ENCODE data around the gene CADM4. TPM values are rescaled to one million over a fixed set of nuclear protein-coding genes. Genes with fewer than 3 reads are reported as not detected.

CADM4 gene
- total and polyA plus RNA-seq, 7 experiments from 2014 or later, result 0.34 to 2.0 (median 0.51) TPM

- H3K27ac ChIP-seq (ENCODE audit: low read depth, low read length), result peak overlapping the region; percentile 98
- DNase-seq (no peak), ATAC-seq (no peak)
- H3K27ac Mint-ChIP-seq, result peak overlapping the region; percentile 93 to 99 (median 96)
- peaks cover 0 to 15% (median 3%) of the 10 kb centered on the region in 5 donors for H3K36me3 Mint-ChIP-seq
- POLR2A ChIA-PET, result interaction anchor here (0.6 to 5.1 kb wide), 10 partner anchors 9 to 180 kb away, joined by 3 to 51 read pairs (median 4); partner anchors contain the start of genes IRGQ, SMG9, ZNF575 and ZNF576
- H3K4me3 Mint-ChIP-seq, result peak overlapping the region; percentile 92 to 98 (median 96)
- peak overlapping the region; percentile 77 for H3K4me3 ChIP-seq (ENCODE audit: low read length)
- intact Hi-C loops (cut with micrococcal nuclease), result loop anchor here (1.0 to 5.0 kb wide), 9 partner anchors 12 to 181 kb away; partner anchors contain the start of genes IRGQ (in 2 of the 2), ZNF428 (in 2 of the 2), ZNF575 (in 2 of the 2) and ZNF576 (in 2 of the 2)
- H3K9me3 ChIP-seq (ENCODE audit: control insufficient read depth in 2 of 3, low read length in 3 of 3), result no peaks in the 10 kb centered on the region
- H3K9me3 Mint-ChIP-seq, result peaks cover 0 to 1% (median 0%) of the 10 kb centered on the region in 11 donors
- peaks cover 0 to 5% (median 0%) of the 10 kb centered on the region in 5 donors for H3K27me3 Mint-ChIP-seq
- no peaks in the 10 kb centered on the region for H3K27me3 ChIP-seq (ENCODE audit: control insufficient read depth in 2 of 2, insufficient read depth in 2 of 2, low read length in 2 of 2)
- H3K4me1 Mint-ChIP-seq, result peaks cover 26 to 63% (median 52%) of the 10 kb centered on the region in 7 donors
- CTCF ChIA-PET, result interaction anchor here (0.7 to 3.4 kb wide), 6 partner anchors 10 to 136 kb away, joined by 3 to 36 read pairs (median 3); partner anchors contain the start of genes IRGQ and ZNF576
- peaks cover 12 to 18% of the 10 kb centered on the region in 2 donors for H3K4me1 ChIP-seq (ENCODE audit: control insufficient read depth in 2 of 2, insufficient read depth in 2 of 2, low read length in 2 of 2)
- no peaks in the 10 kb centered on the region for H3K36me3 ChIP-seq (ENCODE audit: control insufficient read depth in 2 of 3, insufficient read depth in 3 of 3, low read length in 3 of 3)
Observed at GRCh38 chr19:43574424-43575155, 65.1 kb downstream of the CADM4 start.

Other genes starting within 250 kb of the CADM4 start
- gene TEX101, start 225.0 kb downstream of the CADM4 start, total RNA-seq, result 1 to 10 TPM in 1 of 5 experiments, not detected in 4; 1.1 TPM
- not detected for gene TEX101, start 225.0 kb downstream of the CADM4 start, polyA plus RNA-seq
- 10 to 100 TPM in 1 of 5 experiments, 1 to 10 TPM in 4; 1.1 to 30.6 (median 6.1) TPM for gene LYPD3, start 174.2 kb downstream of the CADM4 start, total RNA-seq
- 1 to 10 TPM; 6.5 to 9.1 TPM for gene LYPD3, start 174.2 kb downstream of the CADM4 start, polyA plus RNA-seq
- 10 to 100 TPM; 24.5 to 98.8 (median 43.3) TPM for gene PHLDB3, start 135.1 kb downstream of the CADM4 start, total RNA-seq
- gene PHLDB3, start 135.1 kb downstream of the CADM4 start, polyA plus RNA-seq, result 1 to 10 TPM; 4.5 to 6.5 TPM
- 10 to 100 TPM; 20.3 to 58.6 (median 23.9) TPM for gene ETHE1, start 112.6 kb downstream of the CADM4 start, total RNA-seq
- gene ETHE1, start 112.6 kb downstream of the CADM4 start, polyA plus RNA-seq, result 10 to 100 TPM; 58.0 to 59.3 TPM
- 10 to 100 TPM in 2 of 5 experiments, 1 to 10 TPM in 3; 4.5 to 10.7 (median 5.6) TPM for gene ZNF575, start 106.7 kb downstream of the CADM4 start, total RNA-seq
- gene ZNF575, start 106.7 kb downstream of the CADM4 start, polyA plus RNA-seq, result 1 to 10 TPM; 2.7 to 3.5 TPM
- 10 to 100 TPM; 32.0 to 36.1 (median 35.4) TPM for gene XRCC1, start 64.3 kb downstream of the CADM4 start, total RNA-seq
- gene XRCC1, start 64.3 kb downstream of the CADM4 start, polyA plus RNA-seq, result 10 to 100 TPM; 27.2 to 34.8 TPM
- gene PINLYP, start 64.0 kb downstream of the CADM4 start, total RNA-seq, result 1 to 10 TPM in 2 of 5 experiments, under 1 TPM in 3; 0.27 to 5.8 (median 0.59) TPM
- under 1 TPM in 1 of 2 donors, not detected in 1; 0.49 TPM for gene PINLYP, start 64.0 kb downstream of the CADM4 start, polyA plus RNA-seq
- 10 to 100 TPM; 13.5 to 43.8 (median 18.9) TPM for gene IRGQ, start 43.7 kb downstream of the CADM4 start, total RNA-seq
- 1 to 10 TPM in 1 of 2 donors, under 1 TPM in 1; 0.32 to 1.1 TPM for gene IRGQ, start 43.7 kb downstream of the CADM4 start, polyA plus RNA-seq
- gene ZNF576, start 43.3 kb downstream of the CADM4 start, total RNA-seq, result 10 to 100 TPM in 4 of 5 experiments, 1 to 10 TPM in 1; 9.4 to 20.6 (median 19.5) TPM
- 10 to 100 TPM in 1 of 2 donors, 1 to 10 TPM in 1; 8.6 to 15.7 TPM for gene ZNF576, start 43.3 kb downstream of the CADM4 start, polyA plus RNA-seq
- 1 to 10 TPM in 3 of 5 experiments, under 1 TPM in 2; 0.56 to 1.7 (median 1.1) TPM for gene SRRM5, start 27.8 kb downstream of the CADM4 start, total RNA-seq
- 1 to 10 TPM in 1 of 2 donors, under 1 TPM in 1; 0.97 to 1.3 TPM for gene SRRM5, start 27.8 kb downstream of the CADM4 start, polyA plus RNA-seq
- gene ZNF428, start 20.2 kb downstream of the CADM4 start, total RNA-seq, result 10 to 100 TPM; 21.7 to 29.1 (median 25.9) TPM
- gene ZNF428, start 20.2 kb downstream of the CADM4 start, polyA plus RNA-seq, result 10 to 100 TPM; 13.1 to 16.1 TPM
- gene PLAUR, start 30.3 kb upstream of the CADM4 start, total RNA-seq, result 100 to 1,000 TPM in 1 of 5 experiments, 10 to 100 TPM in 2, 1 to 10 TPM in 2; 3.2 to 358 (median 14.4) TPM
- 1 to 10 TPM in 1 of 2 donors, under 1 TPM in 1; 0.77 to 3.2 TPM for gene PLAUR, start 30.3 kb upstream of the CADM4 start, polyA plus RNA-seq
- gene IRGC, start 76.2 kb upstream of the CADM4 start, total RNA-seq, result not detected
- not detected for gene IRGC, start 76.2 kb upstream of the CADM4 start, polyA plus RNA-seq
- 10 to 100 TPM; 48.5 to 75.9 (median 53.9) TPM for gene SMG9, start 115.1 kb upstream of the CADM4 start, total RNA-seq
- gene SMG9, start 115.1 kb upstream of the CADM4 start, polyA plus RNA-seq, result 1 to 10 TPM; 7.9 to 9.8 TPM
- 10 to 100 TPM; 12.8 to 53.4 (median 18.8) TPM for gene KCNN4, start 141.1 kb upstream of the CADM4 start, total RNA-seq
- 10 to 100 TPM in 1 of 2 donors, 1 to 10 TPM in 1; 8.1 to 16.0 TPM for gene KCNN4, start 141.1 kb upstream of the CADM4 start, polyA plus RNA-seq
- gene LYPD5, start 162.6 kb upstream of the CADM4 start, total RNA-seq, result under 1 TPM in 4 of 5 experiments, not detected in 1; 0.19 to 0.89 (median 0.61) TPM
- gene LYPD5, start 162.6 kb upstream of the CADM4 start, polyA plus RNA-seq, result under 1 TPM; 0.28 to 0.34 TPM
- gene ZNF283, start 187.5 kb upstream of the CADM4 start, total RNA-seq, result 10 to 100 TPM in 2 of 5 experiments, 1 to 10 TPM in 3; 4.3 to 24.4 (median 7.7) TPM
- 1 to 10 TPM; 2.2 to 3.7 TPM for gene ZNF283, start 187.5 kb upstream of the CADM4 start, polyA plus RNA-seq
- 1 to 10 TPM in 4 of 5 experiments, under 1 TPM in 1; 0.47 to 4.7 (median 1.9) TPM for gene ZNF404, start 244.1 kb upstream of the CADM4 start, total RNA-seq
- 1 to 10 TPM; 2.1 to 3.9 TPM for gene ZNF404, start 244.1 kb upstream of the CADM4 start, polyA plus RNA-seq

Data from naive thymus-derived CD4-positive, alpha-beta T cell (primary cell).